ENCODE data around the gene C1orf232. TPM values are rescaled to one million over a fixed set of nuclear protein-coding genes. Genes with fewer than 3 reads are reported as not detected.

C1orf232 gene
- total and polyA plus RNA-seq, 12 donors, result not detected

DNA sequence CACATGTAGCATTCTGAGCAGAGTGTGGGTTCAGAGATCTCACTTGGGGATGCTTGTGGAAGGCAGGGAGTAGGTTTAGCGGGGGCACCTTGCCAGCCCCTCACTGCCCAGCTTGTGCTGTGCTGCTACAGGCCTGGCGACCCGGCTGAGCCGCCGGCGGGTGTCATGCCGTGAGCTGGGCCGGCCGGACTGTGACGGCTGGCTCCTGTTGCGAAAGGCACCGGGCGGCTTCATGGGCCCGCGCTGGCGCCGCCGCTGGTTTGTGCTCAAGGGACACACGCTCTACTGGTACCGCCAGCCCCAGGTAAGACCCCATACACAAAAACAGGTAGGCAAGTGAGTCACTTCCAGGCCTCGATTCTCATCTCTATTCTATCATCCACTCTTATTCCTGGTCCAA, 16.1 kb upstream of the C1orf232 start:
- no peak for ATAC-seq
- Histone ChIP-seq H3K36me3 (no peaks in the 10 kb centered on the region), H3K27me3 (no peaks in the 10 kb centered on the region), H3K4me1 (peaks cover 0 to 8% (median 0%) of the 10 kb centered on the region in 9 donors), H3K27ac (no peak overlapping the region), H3K4me3 (no peak overlapping the region), H3K9me3 (no peaks in the 10 kb centered on the region)
- intact Hi-C loops (cut with DNase I), result loop anchor here in 1 of 10 donors (10.0 kb wide), 1 partner anchor 140 kb away; no protein-coding TSS in a partner anchor
- TF ChIP-seq CTCF (IDR thresholded peaks at IDR 0.05), result no peak
- 93 to 95% methylated on average over 21 of the region's 21 CpGs for WGBS, 2 donors
- no peak for DNase-seq

DNA sequence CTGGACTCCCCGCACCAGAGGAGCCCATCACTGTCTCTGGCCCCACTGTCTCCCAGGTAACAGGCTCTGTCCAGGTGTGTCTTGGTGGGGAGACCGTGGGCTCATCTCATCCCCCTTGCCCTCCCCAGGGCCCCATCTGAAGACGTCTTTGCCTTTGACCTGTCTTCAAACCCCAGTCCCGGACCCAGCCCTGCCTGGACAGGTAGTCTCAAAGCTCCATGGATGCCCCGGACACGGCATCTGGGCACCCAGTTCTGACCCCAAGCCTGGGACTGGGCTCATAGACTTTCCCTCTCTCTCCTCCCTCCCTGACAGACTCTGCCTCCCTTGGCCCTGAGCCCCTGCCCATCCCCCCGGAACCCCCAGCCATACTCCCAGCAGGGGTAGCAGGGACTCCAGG, 15.3 kb upstream of the C1orf232 start:
- Histone ChIP-seq H3K27ac (no peak overlapping the region), H3K4me1 (peaks cover 0 to 8% (median 0%) of the 10 kb centered on the region in 9 donors), H3K27me3 (no peaks in the 10 kb centered on the region), H3K36me3 (no peaks in the 10 kb centered on the region), H3K9me3 (no peaks in the 10 kb centered on the region), H3K4me3 (no peak overlapping the region)
- WGBS, 2 donors, result 89 to 91% methylated on average over 7 of the region's 7 CpGs
- DNase-seq, result no peak
- ATAC-seq, result no peak
- no peak for TF ChIP-seq CTCF (IDR thresholded peaks at IDR 0.05)
- intact Hi-C loops (cut with DNase I), result loop anchor here in 1 of 10 donors (10.0 kb wide), 1 partner anchor 141 kb away; no protein-coding TSS in a partner anchor

DNA sequence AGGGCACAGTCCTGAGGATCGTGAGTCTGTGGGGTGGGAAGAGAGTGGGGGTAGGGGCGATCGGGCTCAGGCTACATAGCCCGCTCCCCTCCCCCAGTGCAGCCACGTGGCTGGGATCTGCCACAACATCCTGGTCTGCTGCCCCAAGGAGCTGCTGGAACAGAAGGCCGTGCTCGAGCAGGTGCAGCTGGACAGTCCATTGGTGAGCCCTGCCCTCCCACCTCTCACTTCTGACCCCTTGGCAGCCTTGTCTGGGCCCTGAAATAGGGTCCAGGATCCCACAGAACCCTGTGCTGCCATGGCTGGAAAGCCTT, 13.6 kb upstream of the C1orf232 start:
- no peak overlapping the region for H3K27ac ChIP-seq

GRCh38 chr1:26181586-26182382, 13.0 kb upstream of the C1orf232 start:
- peaks cover 0 to 8% (median 0%) of the 10 kb centered on the region in 9 donors for H3K4me1 ChIP-seq
- no peaks in the 10 kb centered on the region for H3K36me3 ChIP-seq
- peak in 5 of 8 donors; percentile 30 to 75 (median 63) for ATAC-seq
- H3K9me3 ChIP-seq, result no peaks in the 10 kb centered on the region
- H3K4me3 ChIP-seq, result no peak overlapping the region
- 61 to 67% methylated on average over 9 of the region's 9 CpGs for WGBS, 2 donors
- TF ChIP-seq CTCF (IDR thresholded peaks at IDR 0.05), result no peak
- intact Hi-C loops (cut with DNase I), result loop anchor here in 1 of 10 donors (10.0 kb wide), 1 partner anchor 143 kb away; no protein-coding TSS in a partner anchor
- no peak overlapping the region for H3K27ac ChIP-seq
- H3K27me3 ChIP-seq, result no peaks in the 10 kb centered on the region
- no peak for DNase-seq

More for the DNA sequence above, 13.6 kb upstream of the C1orf232 start:
- DNase-seq (no peak), ATAC-seq (peak in 1 of 8 donors; percentile 12)
- no peaks in the 10 kb centered on the region for H3K27me3 ChIP-seq
- H3K4me3 ChIP-seq, result no peak overlapping the region
- TF ChIP-seq CTCF (IDR thresholded peaks at IDR 0.05), result no peak
- WGBS, 2 donors, result 78 to 87% methylated on average over 7 of the region's 7 CpGs
- intact Hi-C loops (cut with DNase I), result loop anchor here in 1 of 10 donors (10.0 kb wide), 1 partner anchor 142 kb away; no protein-coding TSS in a partner anchor
- H3K9me3 ChIP-seq, result no peaks in the 10 kb centered on the region
- H3K36me3 ChIP-seq, result no peaks in the 10 kb centered on the region
- H3K4me1 ChIP-seq, result peaks cover 0 to 8% (median 0%) of the 10 kb centered on the region in 9 donors

Data from heart right ventricle (tissue), 16 donors.